Anterior cingulate cortex (tissue), 58 donors: ENCODE data around the gene ZSWIM4.
"Not testable (repeated sequence)": the region's sequence is repeated elsewhere in the genome, so short reads cannot be mapped to it uniquely, and the experiment has no call there.

Source experiments
- DNase-seq, 58 donors: peaks; one replicate each; lab custom pipeline; 2025; lab: John Stamatoyannopoulos, UW

ZSWIM4 gene

GRCh38 chr19:13794757-13795589 is at the start of gene ZSWIM4:
ZSWIM4 (plus strand) TSS chr19:13795443; CDS start chr19:13795649, 206 bp downstream.
- peak; percentile 80 to 99 (median 98) for DNase-seq

- DNase-seq = no peak
Observed at GRCh38 chr19:13747098-13747453, 48.2 kb upstream of the ZSWIM4 start.

DNA sequence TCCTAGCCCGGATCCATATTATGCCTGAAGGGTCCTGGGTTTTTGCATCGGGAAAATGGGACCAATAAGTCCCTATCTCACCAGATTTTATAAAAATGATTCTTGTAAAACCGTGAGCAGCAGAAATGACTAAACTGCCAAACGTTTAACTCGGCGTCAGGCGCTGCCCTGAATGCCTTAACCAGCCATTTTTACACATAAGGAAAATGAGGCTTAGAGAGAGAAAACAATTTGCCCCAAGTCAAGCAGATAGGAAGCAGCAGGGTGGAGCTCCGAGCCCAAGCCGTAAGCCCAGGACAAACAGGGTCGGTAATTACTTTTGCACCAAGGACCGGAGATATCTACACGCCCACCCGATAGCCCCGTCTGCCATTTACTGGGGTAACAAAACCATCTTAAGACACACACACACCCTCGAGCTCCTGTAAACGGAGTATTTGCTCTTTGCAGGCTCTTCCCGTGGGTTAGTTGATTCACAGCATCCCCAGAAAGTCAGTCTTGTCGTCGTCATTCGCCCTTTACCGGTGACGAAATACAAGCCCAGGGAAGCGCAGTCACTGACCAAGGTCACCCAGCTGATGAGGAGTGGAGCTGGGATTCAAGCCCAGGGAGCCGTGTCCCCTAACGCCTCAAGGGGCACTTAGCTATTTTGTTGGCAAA is 46.9 kb upstream of the ZSWIM4 start:
- DNase-seq = peak in 4 of 58 donors; percentile 7 to 21 (median 9)

- DNase-seq = no peak
Observed at GRCh38 chr19:13751436-13751835, 43.8 kb upstream of the ZSWIM4 start.

DNA sequence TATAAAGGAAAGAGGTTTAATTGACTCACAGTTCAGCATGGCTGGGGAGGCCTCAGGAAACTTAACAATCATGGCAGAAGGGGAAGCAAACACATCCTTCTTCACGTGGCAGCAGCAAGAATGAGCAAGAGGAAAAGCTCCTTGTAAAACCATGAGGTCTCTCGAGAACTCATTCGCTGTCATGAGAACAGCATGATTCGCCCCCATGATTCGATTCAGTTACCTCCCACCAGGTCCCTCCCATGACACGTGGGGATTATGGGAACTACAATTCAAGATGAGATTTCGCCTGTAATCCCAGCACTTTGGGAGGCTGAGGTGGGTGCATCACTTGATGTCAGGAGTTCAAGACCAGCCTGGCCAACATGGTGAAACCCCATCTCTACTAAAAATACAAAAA is 41.6 kb upstream of the ZSWIM4 start:
- not testable (repeated sequence) for DNase-seq

GRCh38 chr19:13756210-13756609 is 39.0 kb upstream of the ZSWIM4 start:
- DNase-seq = no peak

DNA sequence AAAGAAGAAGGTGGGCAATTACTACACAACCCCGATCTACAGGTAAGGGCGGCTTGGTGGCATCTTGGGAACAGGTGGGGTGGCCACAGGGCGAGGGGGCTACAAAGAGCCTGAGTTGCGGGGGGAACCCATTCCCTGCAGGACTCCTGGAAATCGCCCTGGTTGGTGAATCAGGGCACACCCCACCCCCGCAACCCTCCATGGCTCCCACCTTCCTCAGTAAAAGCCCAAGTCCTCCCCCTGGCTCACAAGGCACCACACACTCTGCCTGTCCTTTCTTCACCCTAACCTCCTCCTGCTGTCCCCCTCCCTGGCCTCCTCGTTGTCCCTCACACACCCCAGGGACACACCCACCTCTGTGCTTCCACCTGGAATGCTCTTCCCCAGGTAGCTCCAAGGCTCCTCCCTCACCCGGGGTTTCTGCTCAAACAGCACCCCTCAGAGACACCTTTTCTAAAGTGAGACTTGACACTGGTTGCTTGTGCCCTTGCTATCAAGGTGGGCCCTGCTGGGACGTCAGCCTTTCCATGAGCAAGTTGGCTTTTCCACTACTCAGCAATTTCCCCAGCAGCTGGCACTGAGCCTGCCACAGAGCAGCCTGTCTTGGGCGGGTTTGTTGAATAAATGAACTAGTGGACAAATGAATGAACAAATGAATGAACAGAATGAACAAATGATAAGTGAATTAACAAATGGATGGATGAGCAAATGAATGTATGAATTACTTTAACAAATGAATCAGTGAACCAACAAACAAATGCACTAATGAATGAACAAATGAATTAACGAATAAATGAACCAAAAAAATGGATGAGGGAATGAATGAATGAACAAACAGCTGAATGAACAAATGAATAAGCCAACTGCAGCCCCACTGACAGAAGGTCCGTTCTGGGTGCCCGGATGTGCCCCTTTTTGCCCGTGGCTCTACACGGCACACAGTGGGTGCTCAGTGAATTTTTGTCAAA is 37.2 kb upstream of the ZSWIM4 start:
- DNase-seq = no peak

GRCh38 chr19:13758795-13759194 is 36.4 kb upstream of the ZSWIM4 start:
- no peak for DNase-seq

DNA sequence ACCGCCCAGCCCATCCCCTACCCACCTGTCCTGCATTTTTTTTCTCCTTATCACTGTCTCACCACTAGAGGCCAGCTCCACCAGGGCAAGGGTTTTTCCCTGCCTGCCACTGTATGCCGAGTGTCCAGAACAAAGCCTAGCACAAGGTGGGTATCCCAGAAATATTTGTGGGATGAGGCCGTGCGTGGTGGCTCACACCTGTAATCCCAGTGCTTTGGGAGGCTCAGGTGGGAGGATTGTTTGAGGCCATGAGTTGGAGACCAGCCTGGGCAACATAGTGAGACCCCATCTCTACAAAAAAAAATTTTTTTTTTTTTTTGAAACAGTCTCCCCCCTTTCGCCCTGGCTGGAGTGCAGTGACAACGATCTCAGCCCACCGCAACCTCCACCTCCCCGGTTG is 33.8 kb upstream of the ZSWIM4 start:
- no peak for DNase-seq

DNA sequence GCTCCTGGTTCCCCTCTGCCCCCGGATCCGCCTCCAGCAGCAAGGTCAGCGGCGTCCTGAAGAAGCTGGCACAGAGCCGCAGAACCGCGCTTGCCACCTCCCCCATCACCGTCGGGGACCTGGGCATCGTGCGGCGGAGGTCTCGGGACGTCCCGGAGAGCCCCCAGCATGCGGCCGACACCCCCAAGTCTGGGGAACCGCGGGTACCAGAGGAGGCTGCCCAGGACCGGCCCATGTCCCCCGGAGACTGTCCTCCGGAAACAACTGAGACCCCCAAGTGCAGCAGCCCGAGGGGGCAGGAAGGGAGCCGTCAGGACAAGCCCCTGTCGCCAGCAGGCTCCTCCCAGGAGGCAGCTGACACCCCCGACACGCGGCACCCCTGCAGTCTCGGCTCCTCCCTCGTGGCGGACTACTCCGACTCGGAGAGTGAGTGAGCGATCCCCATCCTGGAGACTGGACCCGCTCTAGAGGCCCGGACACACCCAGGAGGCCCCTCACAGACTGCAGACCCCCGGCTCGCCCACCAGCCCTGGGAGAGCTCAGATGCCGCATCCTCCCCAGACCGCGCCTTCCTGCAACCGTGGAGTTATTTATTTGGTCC is 32.5 kb upstream of the ZSWIM4 start:
- peak in 1 of 58 donors; percentile 3 for DNase-seq

GRCh38 chr19:13763265-13763664 is 32.0 kb upstream of the ZSWIM4 start:
- DNase-seq = no peak

GRCh38 chr19:13764101-13764807 is 31.0 kb upstream of the ZSWIM4 start, which contains the start of gene MRI1:
MRI1 (plus strand) TSS chr19:13764522; CDS start chr19:13764589, 67 bp downstream.
- DNase-seq = peak in 56 of 58 donors; percentile 30 to 87 (median 68)

- peak in 4 of 58 donors; percentile 4 to 29 (median 8) for DNase-seq
Observed at GRCh38 chr19:13764821-13765394, 30.3 kb upstream of the ZSWIM4 start.

DNA sequence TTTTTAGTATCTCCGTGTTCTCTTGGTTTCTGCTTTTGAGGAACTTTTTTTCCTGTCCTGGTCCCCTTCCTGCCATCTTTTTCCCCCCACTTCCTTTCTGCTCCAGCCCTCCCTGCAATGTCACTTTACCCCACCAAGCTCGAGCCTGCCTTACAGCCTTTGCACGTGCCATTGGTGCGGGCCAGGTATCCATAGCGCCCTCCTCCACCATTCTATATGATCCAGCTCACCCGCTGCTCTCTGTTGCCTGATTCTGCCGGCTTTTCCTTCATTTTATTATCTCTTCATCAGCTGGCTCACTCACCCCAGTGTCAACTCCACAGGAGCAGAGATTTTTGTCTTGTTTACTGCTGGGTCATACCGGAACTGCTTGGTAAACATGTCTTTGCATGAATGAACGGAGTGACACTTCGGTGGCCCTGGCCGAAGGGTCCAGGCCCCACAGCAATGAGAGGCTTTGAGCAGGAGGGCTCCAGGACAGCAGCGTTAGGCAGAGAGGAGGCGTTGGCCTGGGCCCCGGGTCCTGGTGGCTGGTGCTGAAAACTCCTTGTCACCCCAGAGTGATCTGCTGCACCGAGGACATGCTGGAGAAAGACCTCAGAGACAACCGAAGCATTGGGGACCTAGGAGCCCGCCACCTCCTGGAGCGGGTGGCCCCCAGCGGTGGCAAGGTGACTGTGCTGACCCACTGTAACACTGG is 29.7 kb upstream of the ZSWIM4 start:
- no peak for DNase-seq

GRCh38 chr19:13766095-13766481 is 29.2 kb upstream of the ZSWIM4 start:
- no peak for DNase-seq

DNA sequence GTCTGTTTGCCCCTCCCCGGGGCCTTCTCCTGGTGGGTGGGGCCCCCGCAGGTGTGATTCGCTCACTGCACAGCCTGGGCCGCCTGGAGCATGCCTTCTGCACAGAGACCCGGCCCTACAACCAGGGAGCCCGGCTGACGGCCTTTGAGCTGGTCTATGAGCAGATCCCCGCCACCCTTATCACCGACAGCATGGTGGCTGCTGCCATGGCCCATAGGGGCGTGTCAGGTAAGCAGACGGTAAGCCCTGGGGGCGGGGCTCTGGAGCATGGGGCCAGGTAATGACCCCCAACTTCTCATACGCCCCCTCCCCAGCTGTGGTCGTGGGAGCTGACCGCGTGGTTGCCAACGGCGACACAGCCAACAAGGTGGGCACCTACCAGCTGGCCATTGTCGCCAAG is 26.7 kb upstream of the ZSWIM4 start:
- DNase-seq = no peak

GRCh38 chr19:13770013-13770635 is 25.1 kb upstream of the ZSWIM4 start:
- DNase-seq = no peak
